Fibroblast of lung (primary cell): ENCODE measurements around the gene ASIC1.

Experiments used
- EZH2 ChIP-seq: IDR thresholded peaks from 2 replicates; pipeline ENCODE4 v1.5.1; 2012; ENCODE audit warnings: low read length, control low read depth, mild to moderate bottlenecking; ENCODE audit errors: missing control alignments
- TF ChIP-seq, protein P1 (sequence below), 2 donors: IDR thresholded peaks in 1 of 2; conservative IDR thresholded peaks in 1 of 2; 1 replicate in 1 of 2; 2 replicates in 1 of 2; pipeline ENCODE4 v1.5.1; 2011 to 2012; ENCODE audit warnings: low read length in 2 of 2, control low read depth in 1 of 2, inconsistent platforms in 1 of 2, low read depth in 1 of 2, mild to moderate bottlenecking in 1 of 2

- TF ChIP-seq, protein P1, sequence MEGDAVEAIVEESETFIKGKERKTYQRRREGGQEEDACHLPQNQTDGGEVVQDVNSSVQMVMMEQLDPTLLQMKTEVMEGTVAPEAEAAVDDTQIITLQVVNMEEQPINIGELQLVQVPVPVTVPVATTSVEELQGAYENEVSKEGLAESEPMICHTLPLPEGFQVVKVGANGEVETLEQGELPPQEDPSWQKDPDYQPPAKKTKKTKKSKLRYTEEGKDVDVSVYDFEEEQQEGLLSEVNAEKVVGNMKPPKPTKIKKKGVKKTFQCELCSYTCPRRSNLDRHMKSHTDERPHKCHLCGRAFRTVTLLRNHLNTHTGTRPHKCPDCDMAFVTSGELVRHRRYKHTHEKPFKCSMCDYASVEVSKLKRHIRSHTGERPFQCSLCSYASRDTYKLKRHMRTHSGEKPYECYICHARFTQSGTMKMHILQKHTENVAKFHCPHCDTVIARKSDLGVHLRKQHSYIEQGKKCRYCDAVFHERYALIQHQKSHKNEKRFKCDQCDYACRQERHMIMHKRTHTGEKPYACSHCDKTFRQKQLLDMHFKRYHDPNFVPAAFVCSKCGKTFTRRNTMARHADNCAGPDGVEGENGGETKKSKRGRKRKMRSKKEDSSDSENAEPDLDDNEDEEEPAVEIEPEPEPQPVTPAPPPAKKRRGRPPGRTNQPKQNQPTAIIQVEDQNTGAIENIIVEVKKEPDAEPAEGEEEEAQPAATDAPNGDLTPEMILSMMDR (conservative IDR thresholded peaks at IDR 0.05 in 1 of 2, IDR thresholded peaks at IDR 0.05 in 1 of 2; ENCODE audit: low read depth in 1 of 2, low read length in 2 of 2), result no peak
- TF ChIP-seq EZH2, result no peak
Observed at GRCh38 chr12:50077099-50077498, 19.7 kb downstream of the ASIC1 start.
